HepG2 (cell line): ENCODE measurements around the gene DDX10. TPM values are rescaled to one million over a fixed set of nuclear protein-coding genes. Genes with fewer than 3 reads are reported as not detected.

Experiments used
- ATAC-seq: fragments of 200-7000 bp; cut with Tn5 transposase; 3 replicates; pipeline ENCODE4 v1.9.1; 2020; ENCODE audit warnings: mild to moderate bottlenecking, moderate library complexity
- BruUV-seq: library from RNA; stranded (reverse); fragments of 400-500 nt; replicated peaks from 2 replicates; lab custom pipeline; 2021; lab: Mats Ljungman, UMichigan
- CTCF ChIA-PET: fragments of 300-600 bp; formaldehyde crosslinking; extraction: SDS; loops from one replicate; lab custom pipeline; 2021; ENCODE audit warnings: low total read pairs, inconsistent platforms, low intra/inter-chr PET ratio; lab: Yijun Ruan, JAX
- POLR2A ChIA-PET: fragments of 350-600 bp; sonication (Branson Sonifier 250); formaldehyde crosslinking; loops from one replicate; lab custom pipeline; 2020; ENCODE audit warnings: antibody characterized with exemption, inconsistent platforms; lab: Yijun Ruan, JAX
- DNase-seq: peaks from one replicate; pipeline ENCODE4 v3.0.0-alpha.2; 2015; ENCODE audit warnings: low spot score
- FAIRE-seq: peaks from 3 replicates; lab custom pipeline; 2011; peaks lifted over from hg19 to GRCh38; lab: Jason Lieb, UNC
- H2AFZ ChIP-seq: one replicate; pipeline ENCODE4 v1.6.1; 2011; ENCODE audit warnings: low read length, inconsistent platforms
- H3K27ac ChIP-seq: fragments of 300-600 bp; 3 replicates; pipeline ENCODE4 v1.8.0; 2011; ENCODE audit warnings: mixed run types, mild to moderate bottlenecking, mixed read lengths, low read length, inconsistent platforms; ENCODE audit not compliant: insufficient read depth; ENCODE audit errors: extremely low read length
- H3K27me3 ChIP-seq, 2 experiments: fragments of 200-600 bp in 1 of 2; 2 replicates in 1 of 2; 3 replicates in 1 of 2; pipeline versions ENCODE4 v1.6.0 to v1.8.0; 2011; ENCODE audit warnings: low read length in 2 of 2, mild to moderate bottlenecking in 2 of 2, moderate library complexity in 2 of 2, inconsistent platforms in 1 of 2; ENCODE audit not compliant: insufficient read depth in 2 of 2, control insufficient read depth in 1 of 2
- H3K36me3 ChIP-seq, 2 experiments: fragments of 200-600 bp in 1 of 2; replicated peaks in 1 of 2; 2 replicates in 1 of 2; 3 replicates in 1 of 2; pipeline versions ENCODE4 v1.5.1 to v1.8.0; 2011; ENCODE audit warnings: low read length in 2 of 2, inconsistent platforms in 1 of 2; ENCODE audit not compliant: insufficient read depth in 2 of 2, control insufficient read depth in 1 of 2
- H3K4me1 ChIP-seq: 2 replicates; pipeline ENCODE4 v1.5.1; 2012; ENCODE audit warnings: low read length, inconsistent platforms; ENCODE audit not compliant: insufficient read depth
- H3K4me2 ChIP-seq: 2 replicates; pipeline ENCODE4 v1.6.0; 2011; ENCODE audit warnings: low read depth, low read length, inconsistent platforms
- H3K4me3 ChIP-seq, 3 experiments: fragments of 200-600 bp in 1 of 3; sonication (generic), shearing (Covaris generic) in 1 of 3; replicated peaks in 1 of 3; 2 replicates each; pipeline ENCODE4 v1.5.1; 2011 to 2016; ENCODE audit warnings: low read length in 3 of 3, inconsistent platforms in 2 of 3, low read depth in 2 of 3, mild to moderate bottlenecking in 2 of 3, control low read depth in 1 of 3, mixed read lengths in 1 of 3; ENCODE audit not compliant: insufficient read depth in 1 of 3
- H3K79me2 ChIP-seq: one replicate; pipeline ENCODE4 v1.6.1; 2011; ENCODE audit warnings: low read length, inconsistent platforms; ENCODE audit not compliant: insufficient read depth
- H3K9ac ChIP-seq: 2 replicates; pipeline ENCODE4 v1.6.0; 2011; ENCODE audit warnings: mild to moderate bottlenecking, low read depth, low read length, inconsistent platforms; ENCODE audit not compliant: insufficient read depth
- H3K9me3 ChIP-seq: 2 replicates; pipeline ENCODE4 v1.5.1; 2012; ENCODE audit warnings: mild to moderate bottlenecking, low read length
- H4K20me1 ChIP-seq: 2 replicates; pipeline ENCODE4 v1.6.0; 2011; ENCODE audit warnings: inconsistent platforms, mild to moderate bottlenecking, low read length, moderate library complexity; ENCODE audit not compliant: insufficient read depth
- CBX5 ChIP-seq: sonication (generic); formaldehyde crosslinking; IDR thresholded peaks from 2 replicates; pipeline ENCODE4 v1.4.0; 2020; ENCODE audit warnings: missing genetic modification reagents, borderline replicate concordance
- GMEB1 ChIP-seq: sonication (generic); formaldehyde crosslinking; IDR thresholded peaks from 2 replicates; pipeline ENCODE4 v1.5.1; 2020; ENCODE audit warnings: missing genetic modification reagents, mild to moderate bottlenecking, borderline replicate concordance
- HES4 ChIP-seq: sonication (generic); formaldehyde crosslinking; IDR thresholded peaks from 2 replicates; pipeline ENCODE4 v1.9.0; 2021; ENCODE audit warnings: mild to moderate bottlenecking, missing genetic modification reagents, borderline replicate concordance
- KLF13 ChIP-seq: sonication (generic); formaldehyde crosslinking; IDR thresholded peaks from 2 replicates; pipeline ENCODE4 v1.4.0; 2020; ENCODE audit warnings: mild to moderate bottlenecking, missing genetic modification reagents
- NAIF1 ChIP-seq: sonication (generic); formaldehyde crosslinking; IDR thresholded peaks from 2 replicates; pipeline ENCODE4 v1.5.0; 2020; ENCODE audit warnings: mild to moderate bottlenecking, missing genetic modification reagents, borderline replicate concordance
- RBAK ChIP-seq: sonication (generic); formaldehyde crosslinking; IDR thresholded peaks from 2 replicates; pipeline ENCODE4 v1.5.1; 2020; ENCODE audit warnings: mild to moderate bottlenecking, missing genetic modification reagents
- SRSF1 ChIP-seq: fragments of 200-400 bp; formaldehyde crosslinking; optimal IDR thresholded peaks from 2 replicates; pipeline ENCODE3; 2017; ENCODE audit warnings: mild to moderate bottlenecking, low read depth, low read length, moderate library complexity
- ZNF224 ChIP-seq: sonication (generic); formaldehyde crosslinking; IDR thresholded peaks from 2 replicates; pipeline ENCODE4 v1.5.0; 2020; ENCODE audit warnings: mild to moderate bottlenecking, missing genetic modification reagents
- ZNF253 ChIP-seq: sonication (generic); formaldehyde crosslinking; IDR thresholded peaks from 2 replicates; pipeline ENCODE4 v1.8.0; 2022; ENCODE audit warnings: mild to moderate bottlenecking, missing genetic modification reagents, borderline replicate concordance
- ZNF33B ChIP-seq: sonication (generic); formaldehyde crosslinking; IDR thresholded peaks from 2 replicates; pipeline ENCODE4 v1.5.1; 2020; ENCODE audit warnings: mild to moderate bottlenecking, missing genetic modification reagents
- ZNF609 ChIP-seq: sonication (generic); formaldehyde crosslinking; IDR thresholded peaks from 2 replicates; pipeline ENCODE4 v1.4.0; 2020; ENCODE audit warnings: mild to moderate bottlenecking, missing genetic modification reagents, borderline replicate concordance
- WGBS: methylation state at CpG from one replicate; pipeline ENCODE4 v1.1.6; 2017; ENCODE audit warnings: low lambda C conversion rate; 5-methylcytosine and 5-hydroxymethylcytosine counted together
- in situ Hi-C: cut with HindIII; loops from 2 replicates; pipeline ENCODE4 v1.10.0; 2017; ENCODE audit warnings: low pct_unique_long_range_greater_than_20kb; ENCODE audit not compliant: extremely low pct_ligation_motif_present
- intact Hi-C: fragments of 100-400 bp; cut with micrococcal nuclease; formaldehyde crosslinking; loops from one replicate; pipeline ENCODE4 v1.10.0; 2022; ENCODE audit not compliant: unreplicated experiment
- polyA plus RNA-seq, 8 experiments: library from polyadenylated mRNA; depleted of rRNA in 3 of 8; stranded (reverse) in 7 of 8; unstranded in 1 of 8; fragments of >200 nt; fragmentation: Illumina TruSeq in 4 of 8; extraction: Trizol in 4 of 8; gene quantifications; 2 replicates each; pipeline versions ENCODE4 v1.2.1 to v1.2.3, GENCODE V29; 2011 to 2016; ENCODE audit warnings: low read depth in 4 of 8, missing spikeins in 1 of 8, mixed read lengths in 1 of 8; ENCODE audit not compliant: insufficient read depth in 1 of 8
- total RNA-seq, 5 experiments: library from RNA; depleted of rRNA; stranded (reverse); fragments of >200 nt; fragmentation: Illumina TruSeq; extraction: Trizol; gene quantifications; 2 replicates each; pipeline ENCODE4 v1.2.3, GENCODE V29; 2016; ENCODE audit warnings: low read depth in 1 of 5
- TF ChIP-seq, protein P1 (sequence below): sonication (generic); formaldehyde crosslinking; IDR thresholded peaks from 2 replicates; pipeline ENCODE4 v1.4.0; 2020; ENCODE audit warnings: missing genetic modification reagents

DDX10 gene
- total and polyA plus RNA-seq, 2 of the 13 experiments (the other 11 are each of a cell fraction or from before 2014, with no cell fraction given): 17.0 to 32.0 TPM

DNA sequence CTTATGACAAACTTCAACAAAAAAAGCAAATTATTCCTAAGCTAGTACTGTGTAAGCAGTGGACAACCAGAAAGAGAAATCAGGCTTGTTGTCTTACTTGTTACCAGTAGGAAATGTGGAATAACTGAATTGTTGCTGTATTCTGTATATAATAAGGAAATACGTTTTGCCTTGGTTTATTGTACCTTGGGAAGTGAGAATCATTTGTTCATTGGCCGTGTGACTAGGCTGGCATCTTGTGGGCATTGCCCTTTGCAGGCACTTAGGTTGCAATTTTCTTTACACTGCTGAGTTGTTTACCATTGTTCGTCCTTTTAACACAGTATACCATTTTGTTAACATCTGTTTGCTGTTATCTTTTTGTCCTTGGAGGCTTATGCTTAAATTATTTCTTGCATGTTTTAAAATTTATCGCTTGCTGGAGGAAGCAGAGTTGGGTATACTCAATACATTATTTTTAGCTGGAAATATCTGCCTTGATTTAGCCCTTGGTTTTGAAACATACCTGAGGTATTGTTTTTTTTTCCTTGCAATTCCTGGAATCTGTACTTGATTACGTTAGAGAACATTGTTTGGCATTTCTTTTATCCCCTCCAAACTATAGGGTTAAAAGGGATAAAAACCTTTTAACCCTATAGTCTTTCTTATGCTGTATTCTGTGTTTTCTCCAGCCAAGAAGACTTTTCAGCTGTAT, 109.3 kb downstream of the DDX10 start:
- WGBS: 96% methylated on average over 5 of the region's 5 CpGs
- Histone ChIP-seq H3K27ac (no peak overlapping the region), H3K36me3 (no peaks in the 10 kb centered on the region), H3K9ac (no peak overlapping the region), H3K4me3 (no peak overlapping the region), H3K9me3 (no peaks in the 10 kb centered on the region), H3K4me1 (peaks cover 6% of the 10 kb centered on the region), H2AFZ (no peak overlapping the region), H3K79me2 (no peaks in the 10 kb centered on the region), H3K4me2 (no peak overlapping the region), H3K27me3 (no peaks in the 10 kb centered on the region), H4K20me1 (no peaks in the 10 kb centered on the region)
- intact Hi-C loops: no loop called here
- no peak for FAIRE-seq
- no peak for ATAC-seq
- no TSS peak for BruUV-seq
- ChIA-PET POLR2A (no interaction called here), CTCF (no interaction called here)
- TF ChIP-seq SRSF1 (no peak), NAIF1 (no peak), GMEB1 (CRISPR knock-in tag) (no peak), ZNF609 (CRISPR knock-in tag) (no peak), KLF13 (CRISPR knock-in tag) (no peak), ZNF224 (CRISPR knock-in tag) (no peak), ZNF253 (CRISPR knock-in tag) (no peak), ZNF33B (CRISPR knock-in tag) (no peak), RBAK (CRISPR knock-in tag) (no peak), HES4 (no peak), CBX5 (CRISPR knock-in tag) (no peak)
- TF ChIP-seq, protein P1, sequence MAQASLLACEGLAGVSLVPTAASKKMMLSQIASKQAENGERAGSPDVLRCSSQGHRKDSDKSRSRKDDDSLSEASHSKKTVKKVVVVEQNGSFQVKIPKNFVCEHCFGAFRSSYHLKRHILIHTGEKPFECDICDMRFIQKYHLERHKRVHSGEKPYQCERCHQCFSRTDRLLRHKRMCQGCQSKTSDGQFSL: no peak
- in situ Hi-C loops: no loop called here
- no peak for DNase-seq
